ENCODE measurements around the gene TRAPPC1.

TRAPPC1 gene

GRCh38 chr17:7951143-7951792 is 19.5 kb upstream of the TRAPPC1 start:
- TF ChIP-seq CTCF (IDR thresholded peaks at IDR 0.05; ENCODE audit: control insufficient read depth, insufficient read depth, low read depth, low read length, missing control alignments) = no peak
- H3K4me3 ChIP-seq (ENCODE audit: control insufficient read depth, low read depth, low read length) = no peak overlapping the region
- no peak for DNase-seq (ENCODE audit: low read depth)

- H3K4me3 ChIP-seq (ENCODE audit: control insufficient read depth, low read depth, low read length) = no peak overlapping the region
- no peak for DNase-seq (ENCODE audit: low read depth)
- TF ChIP-seq CTCF (IDR thresholded peaks at IDR 0.05; ENCODE audit: control insufficient read depth, insufficient read depth, low read depth, low read length, missing control alignments) = no peak
Measured at GRCh38 chr17:7950578-7950977, 18.8 kb upstream of the TRAPPC1 start.

- H3K4me3 ChIP-seq (ENCODE audit: control insufficient read depth, low read depth, low read length) = no peak overlapping the region
- no peak for TF ChIP-seq CTCF (IDR thresholded peaks at IDR 0.05; ENCODE audit: control insufficient read depth, insufficient read depth, low read depth, low read length, missing control alignments)
- DNase-seq (ENCODE audit: low read depth) = no peak
Measured at GRCh38 chr17:7947651-7948050, 15.9 kb upstream of the TRAPPC1 start.

- no peak for DNase-seq (ENCODE audit: low read depth)
- no peak for TF ChIP-seq CTCF (IDR thresholded peaks at IDR 0.05; ENCODE audit: control insufficient read depth, insufficient read depth, low read depth, low read length, missing control alignments)
- H3K4me3 ChIP-seq (ENCODE audit: control insufficient read depth, low read depth, low read length) = no peak overlapping the region
Measured at GRCh38 chr17:7946441-7946840, 14.7 kb upstream of the TRAPPC1 start.

GRCh38 chr17:7945651-7946050 is 13.9 kb upstream of the TRAPPC1 start:
- DNase-seq (ENCODE audit: low read depth) = no peak
- TF ChIP-seq CTCF (IDR thresholded peaks at IDR 0.05; ENCODE audit: control insufficient read depth, insufficient read depth, low read depth, low read length, missing control alignments) = no peak
- no peak overlapping the region for H3K4me3 ChIP-seq (ENCODE audit: control insufficient read depth, low read depth, low read length)

GRCh38 chr17:7944326-7944725 is 12.6 kb upstream of the TRAPPC1 start:
- no peak for DNase-seq (ENCODE audit: low read depth)
- H3K4me3 ChIP-seq (ENCODE audit: control insufficient read depth, low read depth, low read length) = no peak overlapping the region
- TF ChIP-seq CTCF (IDR thresholded peaks at IDR 0.05; ENCODE audit: control insufficient read depth, insufficient read depth, low read depth, low read length, missing control alignments) = no peak

- TF ChIP-seq CTCF (IDR thresholded peaks at IDR 0.05; ENCODE audit: control insufficient read depth, insufficient read depth, low read depth, low read length, missing control alignments) = no peak
- H3K4me3 ChIP-seq (ENCODE audit: control insufficient read depth, low read depth, low read length) = no peak overlapping the region
- no peak for DNase-seq (ENCODE audit: low read depth)
Measured at GRCh38 chr17:7943291-7943690, 11.5 kb upstream of the TRAPPC1 start.
